Retinal pigment epithelial cell (primary cell): Measurements from ENCODE around the gene FREY1.

Source experiments
- DNase-seq: peaks from one replicate; pipeline ENCODE4 v3.0.0-alpha.2; 2010; ENCODE audit warnings: low read depth
- H3K4me3 ChIP-seq: 2 replicates; pipeline ENCODE4 v1.5.1; 2011; ENCODE audit warnings: mild to moderate bottlenecking, low read length, control low read depth, moderate library complexity
- TF ChIP-seq, protein P1 (sequence below): conservative IDR thresholded peaks from 2 replicates; pipeline ENCODE4 v1.5.1; 2011; ENCODE audit warnings: low read depth, low read length, control low read depth, inconsistent platforms

The FREY1 gene

DNA sequence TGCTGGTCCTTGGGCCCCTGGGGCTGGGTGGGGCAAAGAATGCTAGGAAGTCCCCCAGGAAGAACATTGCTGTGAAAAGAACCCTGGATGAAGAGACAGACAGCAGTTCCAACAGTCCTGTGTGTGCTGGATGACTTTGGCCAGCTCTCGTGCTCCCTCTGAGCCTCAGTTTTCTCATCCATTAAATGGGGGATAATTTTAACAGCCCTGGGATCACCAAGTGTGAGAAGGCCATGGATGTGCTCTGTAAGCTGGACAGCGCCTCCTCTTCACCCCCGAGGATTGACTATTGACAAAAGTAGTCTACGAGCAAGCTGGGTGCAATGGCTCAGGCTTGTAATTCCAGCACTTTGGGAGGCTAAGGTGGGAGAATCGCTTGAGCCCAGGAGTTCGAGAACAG lies 17.9 kb upstream of the FREY1 start:
- TF ChIP-seq, protein P1, sequence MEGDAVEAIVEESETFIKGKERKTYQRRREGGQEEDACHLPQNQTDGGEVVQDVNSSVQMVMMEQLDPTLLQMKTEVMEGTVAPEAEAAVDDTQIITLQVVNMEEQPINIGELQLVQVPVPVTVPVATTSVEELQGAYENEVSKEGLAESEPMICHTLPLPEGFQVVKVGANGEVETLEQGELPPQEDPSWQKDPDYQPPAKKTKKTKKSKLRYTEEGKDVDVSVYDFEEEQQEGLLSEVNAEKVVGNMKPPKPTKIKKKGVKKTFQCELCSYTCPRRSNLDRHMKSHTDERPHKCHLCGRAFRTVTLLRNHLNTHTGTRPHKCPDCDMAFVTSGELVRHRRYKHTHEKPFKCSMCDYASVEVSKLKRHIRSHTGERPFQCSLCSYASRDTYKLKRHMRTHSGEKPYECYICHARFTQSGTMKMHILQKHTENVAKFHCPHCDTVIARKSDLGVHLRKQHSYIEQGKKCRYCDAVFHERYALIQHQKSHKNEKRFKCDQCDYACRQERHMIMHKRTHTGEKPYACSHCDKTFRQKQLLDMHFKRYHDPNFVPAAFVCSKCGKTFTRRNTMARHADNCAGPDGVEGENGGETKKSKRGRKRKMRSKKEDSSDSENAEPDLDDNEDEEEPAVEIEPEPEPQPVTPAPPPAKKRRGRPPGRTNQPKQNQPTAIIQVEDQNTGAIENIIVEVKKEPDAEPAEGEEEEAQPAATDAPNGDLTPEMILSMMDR: no peak
- DNase-seq: no peak
- H3K4me3 ChIP-seq: no peak overlapping the region

DNA sequence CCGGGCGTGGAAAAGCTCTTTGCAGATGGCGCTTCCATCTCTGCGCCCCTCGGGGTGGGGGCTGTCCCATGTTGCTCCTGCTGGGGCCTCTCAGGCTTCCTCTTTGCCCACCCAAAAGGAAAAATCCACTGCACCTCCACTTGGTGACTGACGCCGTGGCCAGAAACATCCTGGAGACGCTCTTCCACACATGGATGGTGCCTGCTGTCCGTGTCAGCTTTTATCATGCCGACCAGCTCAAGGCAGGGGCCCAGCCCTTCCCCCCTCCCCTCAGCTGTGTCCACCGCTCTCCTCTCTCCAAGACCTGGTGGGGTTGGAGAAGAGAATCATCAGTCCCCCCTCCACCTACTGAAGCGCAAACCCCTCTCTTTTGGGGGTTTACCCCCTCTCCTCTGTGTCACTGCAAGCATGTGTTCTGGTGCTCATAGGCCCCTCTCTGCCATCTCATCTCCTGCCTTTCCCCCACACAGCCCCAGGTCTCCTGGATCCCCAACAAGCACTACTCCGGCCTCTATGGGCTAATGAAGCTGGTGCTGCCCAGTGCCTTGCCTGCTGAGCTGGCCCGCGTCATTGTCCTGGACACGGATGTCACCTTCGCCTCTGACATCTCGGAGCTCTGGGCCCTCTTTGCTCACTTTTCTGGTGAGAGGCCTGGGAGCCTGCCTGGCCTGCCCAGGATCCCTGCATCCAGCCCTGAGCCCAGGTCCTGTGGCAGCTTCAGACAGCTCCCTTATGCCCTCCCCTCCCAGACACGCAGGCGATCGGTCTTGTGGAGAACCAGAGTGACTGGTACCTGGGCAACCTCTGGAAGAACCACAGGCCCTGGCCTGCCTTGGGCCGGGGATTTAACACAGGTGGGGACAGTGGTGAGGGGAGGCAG lies 17.2 kb upstream of the FREY1 start:
- no peak overlapping the region for H3K4me3 ChIP-seq
- DNase-seq: no peak
- TF ChIP-seq, protein P1: no peak

DNA sequence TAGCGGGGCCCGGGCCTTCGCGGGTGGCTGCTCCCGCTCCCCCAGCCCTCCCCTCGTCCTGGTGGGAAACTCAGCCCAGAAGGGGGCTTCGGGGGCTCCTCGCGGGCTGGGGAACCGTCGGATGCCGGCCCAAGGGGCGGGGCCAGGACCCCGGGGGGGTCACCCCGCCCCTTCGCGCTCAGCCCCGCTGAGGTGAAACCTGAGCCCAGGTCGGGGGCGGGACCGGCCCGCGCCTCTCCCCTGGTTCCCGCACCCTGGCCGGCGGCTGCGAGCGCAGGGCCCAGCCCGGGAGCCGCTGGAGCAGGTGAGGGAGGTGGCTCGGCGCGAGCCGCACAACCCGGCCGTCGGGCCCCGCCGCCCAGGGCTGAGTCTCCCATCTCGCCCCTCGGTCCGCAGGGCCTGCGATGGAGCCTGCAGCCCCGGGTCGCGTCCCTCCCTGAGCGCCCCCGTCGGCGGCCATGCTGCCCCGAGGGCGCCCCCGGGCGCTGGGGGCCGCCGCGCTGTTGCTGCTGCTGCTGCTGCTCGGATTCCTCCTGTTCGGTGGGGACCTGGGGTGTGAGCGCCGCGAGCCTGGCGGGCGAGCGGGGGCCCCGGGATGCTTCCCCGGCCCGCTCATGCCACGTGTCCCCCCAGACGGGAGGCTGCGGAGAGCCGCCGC lies 15.5 kb upstream of the FREY1 start, which contains the start of gene LARGE2:
Gene LARGE2, plus strand, starts transcription at position 232 of the 658 bp plus-strand sequence. Its CDS starts 227 bp downstream, at position 459.
- H3K4me3 ChIP-seq: peak within 1 kb of the TSS; percentile 29
- no peak for DNase-seq
- TF ChIP-seq, protein P1: no peak

DNA sequence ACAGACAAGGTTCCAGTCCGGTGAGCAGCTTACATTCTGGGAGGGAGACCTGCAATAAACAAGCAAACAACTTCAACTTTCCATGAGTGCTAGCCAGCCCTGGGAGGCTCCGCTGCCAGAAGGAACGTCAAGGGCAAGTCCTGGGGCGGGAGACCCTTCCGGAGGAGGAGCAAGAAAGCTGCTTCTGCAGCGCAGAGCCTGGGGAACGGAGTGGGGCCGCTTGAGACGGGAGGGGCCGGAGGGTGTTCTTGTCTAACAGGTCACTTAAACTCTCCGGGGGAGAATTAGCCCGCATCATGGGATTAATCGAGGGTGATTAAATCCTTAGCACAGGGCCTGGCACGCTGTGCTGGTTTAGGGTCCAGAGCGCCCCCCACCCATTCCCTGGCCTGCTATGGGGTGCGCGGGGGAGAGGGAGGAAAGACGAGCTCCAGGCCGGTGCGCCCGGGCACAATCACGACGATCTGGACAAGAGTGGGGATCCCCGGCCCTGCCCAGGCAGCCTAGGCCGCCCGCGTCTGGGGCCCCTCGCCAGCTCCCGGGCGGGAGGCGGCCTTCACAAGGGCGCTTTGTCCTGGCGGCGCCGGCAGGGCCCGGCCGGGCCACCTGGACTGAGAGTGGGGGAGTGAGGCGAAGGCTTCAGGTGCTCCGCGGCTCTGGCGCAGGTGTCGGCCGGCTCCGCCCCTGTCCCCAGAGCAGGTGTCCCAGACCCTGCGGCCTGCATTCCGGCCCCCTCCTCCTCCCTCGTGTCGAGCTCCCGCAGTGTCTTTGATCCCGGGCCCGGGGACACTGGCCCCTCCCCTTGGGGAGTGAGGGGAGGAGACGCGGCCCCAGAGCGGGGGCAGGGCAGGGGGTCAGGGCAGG lies 14.7 kb upstream of the FREY1 start:
- TF ChIP-seq, protein P1: no peak
- H3K4me3 ChIP-seq: peak overlapping the region; percentile 29
- peak; percentile 5 for DNase-seq

DNA sequence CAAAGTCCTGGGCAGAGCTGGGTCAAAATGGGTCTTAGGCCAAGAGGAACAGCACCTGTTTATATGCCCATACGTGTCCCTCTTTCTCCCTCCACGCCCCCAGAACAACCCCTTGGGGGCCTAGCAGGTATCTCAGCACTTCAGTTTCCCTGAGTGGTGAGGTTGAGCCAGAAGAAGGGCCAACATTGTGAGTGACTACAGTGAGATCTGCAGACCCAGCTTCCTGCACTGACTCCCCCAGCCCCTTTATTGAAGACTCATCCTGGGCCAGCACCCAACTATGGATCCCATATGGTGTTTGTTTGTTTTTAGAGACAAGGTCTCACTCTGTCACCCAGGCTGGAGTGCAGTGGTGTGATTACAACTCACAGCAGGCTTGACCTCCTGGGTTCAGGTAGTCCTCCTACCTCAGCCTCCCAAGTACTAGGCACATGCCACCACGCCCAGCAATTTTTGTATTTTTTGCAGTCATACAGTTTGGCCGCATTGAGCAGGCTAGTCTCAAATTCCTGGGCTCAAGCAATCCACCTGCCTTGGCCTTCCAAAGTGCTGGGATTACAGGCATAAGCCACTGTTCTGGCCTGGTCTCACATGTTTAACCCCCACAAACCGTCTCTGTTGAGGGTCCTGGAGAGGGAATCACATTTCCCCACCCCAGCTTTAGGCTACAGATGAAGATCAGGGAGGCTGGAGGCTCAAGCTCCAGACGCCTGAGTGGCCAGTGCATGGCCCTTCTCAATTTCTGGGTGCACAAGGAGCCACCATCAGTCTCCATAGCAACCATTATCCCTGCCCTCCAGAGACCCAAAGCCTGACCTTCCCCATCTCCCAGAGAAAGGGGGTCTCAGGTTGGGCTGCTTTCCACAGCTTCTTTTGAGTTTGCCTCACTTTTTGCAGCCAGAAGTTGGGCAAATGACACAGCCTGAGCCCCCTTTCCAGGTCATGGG lies 13.7 kb upstream of the FREY1 start:
- TF ChIP-seq, protein P1: no peak
- H3K4me3 ChIP-seq: no peak overlapping the region
- DNase-seq: no peak
